ENCODE results near the gene RESF1.

The RESF1 gene

DNA sequence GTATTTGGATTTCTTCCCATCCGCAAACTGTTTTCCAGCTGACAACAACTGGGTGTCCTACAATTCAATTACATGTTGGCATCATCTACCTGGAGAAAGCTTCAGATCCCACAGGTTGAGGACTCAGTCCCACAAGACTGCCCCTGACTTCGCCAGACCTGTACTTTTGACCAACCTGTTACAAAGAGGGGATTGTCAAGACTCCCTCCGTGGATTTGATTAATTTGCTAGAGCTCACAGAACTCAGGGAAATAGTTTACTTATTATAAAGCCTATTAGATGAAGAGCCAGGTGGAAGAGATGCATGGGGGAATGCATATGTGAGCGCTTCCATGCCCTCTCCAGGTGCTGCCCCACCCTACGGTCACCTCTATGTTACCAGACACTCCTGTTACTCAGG lies 14.6 kb downstream of the RESF1 start:
- intact Hi-C loops (cut with micrococcal nuclease) = no loop called here
- H3K4me1 Mint-ChIP-seq (ENCODE audit: low read depth) = peaks cover 8% of the 10 kb centered on the region
- H3K27ac Mint-ChIP-seq = no peak overlapping the region
- H3K9me3 Mint-ChIP-seq = peaks cover 48% of the 10 kb centered on the region
- H3K36me3 Mint-ChIP-seq (ENCODE audit: low read depth) = peaks cover 99% of the 10 kb centered on the region
- no peak overlapping the region for H3K4me3 Mint-ChIP-seq
- no peaks in the 10 kb centered on the region for H3K27me3 Mint-ChIP-seq

DNA sequence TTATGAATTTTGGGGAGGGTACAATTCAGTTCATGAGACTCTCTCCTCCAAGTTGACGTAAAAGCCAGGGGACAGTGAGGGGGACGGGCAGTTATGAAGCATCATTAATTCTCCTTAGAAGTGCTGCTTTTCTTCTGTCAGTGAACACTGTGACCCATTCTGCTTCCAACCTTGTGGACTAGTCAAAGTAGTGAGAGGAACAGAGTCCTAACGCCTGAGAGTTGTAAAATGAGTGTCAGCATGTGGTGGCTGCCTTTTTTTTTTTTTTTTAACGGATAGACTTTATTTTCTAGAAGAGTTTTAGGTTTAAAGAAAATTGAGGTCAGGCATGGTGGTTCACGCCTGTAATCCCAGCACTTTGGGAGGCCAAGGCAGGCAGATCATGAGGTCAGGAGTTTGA lies 15.5 kb downstream of the RESF1 start:
- H3K27me3 Mint-ChIP-seq = no peaks in the 10 kb centered on the region
- H3K4me1 Mint-ChIP-seq (ENCODE audit: low read depth) = peaks cover under 1% of the 10 kb centered on the region
- no peak overlapping the region for H3K4me3 Mint-ChIP-seq
- H3K27ac Mint-ChIP-seq = no peak overlapping the region
- peaks cover 55% of the 10 kb centered on the region for H3K9me3 Mint-ChIP-seq
- H3K36me3 Mint-ChIP-seq (ENCODE audit: low read depth) = peaks cover 99% of the 10 kb centered on the region
- intact Hi-C loops (cut with micrococcal nuclease) = no loop called here

DNA sequence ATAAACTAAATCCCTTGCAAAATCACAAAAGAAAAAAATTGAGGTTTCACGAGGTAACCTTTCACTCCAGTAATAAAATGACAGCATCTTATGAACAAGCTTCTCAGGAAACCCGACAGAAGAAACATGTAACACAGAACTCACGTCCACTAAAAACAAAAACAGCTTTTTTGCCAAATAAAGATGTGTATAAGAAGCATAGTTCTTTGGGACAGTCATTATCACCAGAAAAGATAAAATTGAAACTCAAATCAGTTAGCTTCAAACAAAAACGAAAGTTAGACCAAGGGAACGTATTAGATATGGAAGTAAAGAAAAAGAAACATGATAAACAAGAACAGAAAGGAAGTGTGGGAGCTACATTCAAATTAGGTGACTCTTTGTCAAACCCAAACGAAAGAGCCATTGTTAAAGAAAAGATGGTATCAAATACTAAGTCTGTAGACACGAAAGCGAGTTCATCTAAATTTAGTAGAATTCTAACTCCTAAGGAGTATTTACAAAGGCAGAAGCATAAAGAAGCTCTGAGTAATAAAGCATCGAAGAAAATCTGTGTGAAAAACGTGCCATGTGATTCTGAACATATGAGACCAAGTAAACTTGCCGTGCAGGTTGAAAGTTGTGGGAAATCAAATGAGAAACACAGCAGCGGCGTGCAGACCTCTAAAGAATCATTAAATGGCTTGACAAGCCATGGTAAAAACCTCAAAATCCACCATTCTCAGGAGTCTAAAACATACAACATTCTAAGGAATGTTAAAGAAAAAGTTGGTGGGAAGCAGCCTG lies 25.8 kb downstream of the RESF1 start:
- peaks cover 66% of the 10 kb centered on the region for H3K9me3 Mint-ChIP-seq

DNA sequence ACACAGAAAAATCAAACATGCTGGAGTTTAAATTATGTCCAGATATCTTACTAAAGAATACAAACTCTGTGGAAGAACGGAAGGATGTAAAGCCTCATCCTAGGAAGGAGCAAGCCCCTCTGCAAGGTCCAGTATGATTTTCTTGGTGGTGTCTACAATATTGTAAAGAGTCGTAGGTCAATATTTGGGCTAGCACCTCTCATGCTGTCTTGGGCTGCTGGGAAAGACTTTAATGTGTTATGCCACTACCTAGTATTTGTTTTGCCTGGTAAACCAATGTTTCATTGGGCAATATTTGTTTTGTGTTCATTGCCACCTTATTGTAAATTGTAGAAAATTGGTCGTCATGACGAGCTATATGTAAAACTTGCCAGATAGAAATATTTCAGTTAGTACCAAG lies 26.6 kb downstream of the RESF1 start:
- Mint-ChIP-seq H3K27me3 (no peaks in the 10 kb centered on the region), H3K27ac (no peak overlapping the region), H3K4me1 (ENCODE audit: low read depth) (peaks cover 6% of the 10 kb centered on the region), H3K36me3 (ENCODE audit: low read depth) (peaks cover 96% of the 10 kb centered on the region), H3K4me3 (no peak overlapping the region), H3K9me3 (peaks cover 63% of the 10 kb centered on the region)
- intact Hi-C loops (cut with micrococcal nuclease) = no loop called here

More for the DNA sequence above, 25.8 kb downstream of the RESF1 start:
- Mint-ChIP-seq H3K27me3 (no peaks in the 10 kb centered on the region), H3K36me3 (ENCODE audit: low read depth) (peaks cover 96% of the 10 kb centered on the region), H3K4me3 (no peak overlapping the region), H3K4me1 (ENCODE audit: low read depth) (peaks cover 6% of the 10 kb centered on the region), H3K27ac (no peak overlapping the region)
- intact Hi-C loops (cut with micrococcal nuclease) = no loop called here

DNA sequence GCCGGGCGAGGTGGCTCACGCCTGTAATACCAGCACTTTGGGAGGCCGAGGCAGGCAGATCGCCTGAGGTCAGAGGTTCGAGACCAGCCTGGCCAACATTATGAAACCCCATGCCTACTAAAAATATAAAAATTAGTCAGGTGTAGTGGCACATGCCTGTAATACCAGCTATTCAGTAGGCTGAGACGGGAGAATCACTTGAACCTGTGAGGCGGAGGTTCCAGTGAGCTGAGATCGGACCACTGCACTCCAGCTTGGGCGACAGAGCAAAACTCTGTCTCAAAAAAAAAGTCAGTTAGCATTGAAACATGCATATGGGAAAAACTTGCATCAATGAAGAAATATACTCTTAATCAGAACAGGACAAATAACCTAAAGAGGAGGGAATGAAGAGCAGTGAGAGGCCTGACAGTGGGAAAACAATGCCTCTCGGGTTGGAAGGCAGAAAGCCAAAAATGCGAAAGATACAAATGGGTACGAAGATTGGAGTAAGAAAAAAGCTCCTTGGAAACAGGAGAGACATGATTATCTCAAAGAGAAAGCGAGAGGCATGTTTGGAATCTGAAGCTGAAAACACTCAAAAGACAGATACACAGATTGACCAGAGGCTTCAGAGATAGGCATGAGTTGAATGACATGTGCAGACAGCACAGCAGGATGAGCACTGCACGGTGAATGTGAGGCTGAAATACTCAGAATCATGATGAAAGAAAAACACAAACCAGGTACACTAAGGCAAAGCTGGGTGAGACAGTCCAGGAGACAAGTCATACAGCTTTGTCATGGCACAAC lies 30.6 kb downstream of the RESF1 start:
- intact Hi-C loops (cut with micrococcal nuclease) = no loop called here
- Mint-ChIP-seq H3K4me1 (ENCODE audit: low read depth) (peaks cover 4% of the 10 kb centered on the region), H3K27ac (no peak overlapping the region), H3K9me3 (peaks cover 28% of the 10 kb centered on the region), H3K36me3 (ENCODE audit: low read depth) (peaks cover 96% of the 10 kb centered on the region), H3K4me3 (no peak overlapping the region), H3K27me3 (no peaks in the 10 kb centered on the region)

DNA sequence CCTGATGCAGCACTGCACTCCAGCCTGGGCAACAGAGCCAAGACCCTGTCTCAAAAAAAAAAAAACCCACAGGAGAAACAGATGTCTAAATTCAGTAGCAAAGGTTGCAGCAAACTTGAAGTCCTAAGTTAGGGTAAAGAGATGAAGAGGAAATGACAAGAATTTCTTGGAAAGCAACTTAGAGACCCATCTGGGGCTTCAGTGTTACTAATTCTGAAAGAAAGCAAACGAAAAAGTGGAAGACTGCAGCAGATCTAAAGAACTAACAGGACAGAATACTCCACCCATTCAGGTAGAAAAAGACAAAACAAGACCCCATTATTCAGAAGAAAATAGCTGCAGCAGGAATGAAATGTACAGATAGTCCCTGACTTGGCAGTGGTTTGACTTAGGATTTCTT lies 31.9 kb downstream of the RESF1 start:
- Mint-ChIP-seq H3K36me3 (ENCODE audit: low read depth) (peaks cover 96% of the 10 kb centered on the region), H3K4me3 (no peak overlapping the region), H3K27ac (no peak overlapping the region), H3K27me3 (no peaks in the 10 kb centered on the region), H3K4me1 (ENCODE audit: low read depth) (no peaks in the 10 kb centered on the region), H3K9me3 (peaks cover 14% of the 10 kb centered on the region)
- intact Hi-C loops (cut with micrococcal nuclease) = no loop called here

DNA sequence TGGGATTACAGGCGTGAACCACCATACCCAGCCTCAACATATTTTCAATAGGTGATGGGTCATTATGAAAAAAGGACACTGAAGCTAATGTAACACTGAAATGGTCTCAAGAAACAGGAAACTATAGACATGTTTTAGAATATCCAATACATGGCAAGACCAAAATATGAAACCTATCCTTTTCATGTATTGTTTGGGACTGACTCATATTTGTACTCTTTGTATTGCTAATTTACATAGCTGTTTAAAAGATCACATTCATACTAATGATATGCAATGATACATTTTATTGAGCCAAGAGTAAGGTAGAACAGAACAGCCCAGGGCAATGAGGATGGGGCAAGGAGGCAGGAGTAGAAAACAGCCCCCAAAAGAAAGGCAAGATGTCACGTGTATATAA lies 32.6 kb downstream of the RESF1 start:
- no peaks in the 10 kb centered on the region for H3K27me3 Mint-ChIP-seq
- H3K9me3 Mint-ChIP-seq = peaks cover 7% of the 10 kb centered on the region
- intact Hi-C loops (cut with micrococcal nuclease) = no loop called here
- H3K36me3 Mint-ChIP-seq (ENCODE audit: low read depth) = peaks cover 95% of the 10 kb centered on the region
- H3K4me3 Mint-ChIP-seq = no peak overlapping the region
- H3K4me1 Mint-ChIP-seq (ENCODE audit: low read depth) = no peaks in the 10 kb centered on the region
- no peak overlapping the region for H3K27ac Mint-ChIP-seq

DNA sequence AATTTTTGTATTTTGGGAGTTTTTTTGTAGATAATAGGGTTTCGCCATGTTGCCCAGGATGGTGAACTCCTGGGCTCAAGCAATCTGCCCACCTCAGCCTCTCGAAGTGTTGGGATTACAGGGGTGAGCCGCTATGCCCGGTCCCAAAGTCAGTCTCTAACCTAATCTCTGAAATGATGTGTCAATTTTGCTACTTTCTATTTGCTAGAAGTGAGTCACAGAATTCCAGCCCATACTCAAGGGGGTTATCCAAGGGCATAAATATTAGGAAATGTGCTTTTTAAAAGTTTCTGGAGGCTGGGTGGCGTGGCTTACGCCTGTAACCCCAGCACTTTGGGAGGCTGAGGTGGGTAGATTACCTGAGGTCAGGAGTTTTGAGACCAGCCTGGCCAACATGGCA lies 40.5 kb downstream of the RESF1 start:
- Mint-ChIP-seq H3K27ac (no peak overlapping the region), H3K4me1 (ENCODE audit: low read depth) (no peaks in the 10 kb centered on the region), H3K4me3 (no peak overlapping the region), H3K36me3 (ENCODE audit: low read depth) (peaks cover 71% of the 10 kb centered on the region), H3K27me3 (no peaks in the 10 kb centered on the region), H3K9me3 (no peaks in the 10 kb centered on the region)
- intact Hi-C loops (cut with micrococcal nuclease) = no loop called here

DNA sequence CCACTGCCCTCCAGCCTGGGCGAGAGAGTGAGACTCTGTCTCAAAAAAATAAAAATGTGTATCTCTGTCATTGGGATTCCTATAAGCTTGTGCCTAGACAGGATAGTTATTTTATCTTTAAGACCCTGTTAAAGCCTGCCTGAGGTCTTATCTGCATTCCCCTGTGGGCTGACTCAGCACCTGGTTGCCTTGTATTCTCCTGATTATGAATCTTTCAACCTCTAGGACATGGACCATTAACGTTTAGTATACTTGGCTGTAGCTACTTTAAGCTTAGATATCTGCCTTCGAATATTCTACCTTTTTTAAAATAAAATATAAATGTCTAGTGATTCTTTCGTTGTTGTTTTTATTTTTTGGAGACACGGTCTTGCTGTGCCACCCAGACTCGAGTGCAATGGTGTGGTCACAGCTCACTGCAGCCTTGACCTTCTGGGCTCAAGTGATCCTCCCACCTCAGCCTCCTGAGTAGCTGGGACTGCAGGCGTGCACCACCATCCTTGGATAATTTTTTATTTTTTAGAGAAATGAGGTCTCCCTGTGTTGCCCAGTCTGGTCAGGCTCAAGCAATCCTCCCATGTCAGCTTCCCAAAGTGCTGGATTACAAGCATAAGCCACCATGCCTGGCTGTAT lies 41.3 kb downstream of the RESF1 start:
- Mint-ChIP-seq H3K36me3 (ENCODE audit: low read depth) (peaks cover 63% of the 10 kb centered on the region), H3K4me3 (no peak overlapping the region), H3K9me3 (no peaks in the 10 kb centered on the region), H3K27ac (no peak overlapping the region), H3K4me1 (ENCODE audit: low read depth) (no peaks in the 10 kb centered on the region), H3K27me3 (no peaks in the 10 kb centered on the region)
- intact Hi-C loops (cut with micrococcal nuclease) = no loop called here

DNA sequence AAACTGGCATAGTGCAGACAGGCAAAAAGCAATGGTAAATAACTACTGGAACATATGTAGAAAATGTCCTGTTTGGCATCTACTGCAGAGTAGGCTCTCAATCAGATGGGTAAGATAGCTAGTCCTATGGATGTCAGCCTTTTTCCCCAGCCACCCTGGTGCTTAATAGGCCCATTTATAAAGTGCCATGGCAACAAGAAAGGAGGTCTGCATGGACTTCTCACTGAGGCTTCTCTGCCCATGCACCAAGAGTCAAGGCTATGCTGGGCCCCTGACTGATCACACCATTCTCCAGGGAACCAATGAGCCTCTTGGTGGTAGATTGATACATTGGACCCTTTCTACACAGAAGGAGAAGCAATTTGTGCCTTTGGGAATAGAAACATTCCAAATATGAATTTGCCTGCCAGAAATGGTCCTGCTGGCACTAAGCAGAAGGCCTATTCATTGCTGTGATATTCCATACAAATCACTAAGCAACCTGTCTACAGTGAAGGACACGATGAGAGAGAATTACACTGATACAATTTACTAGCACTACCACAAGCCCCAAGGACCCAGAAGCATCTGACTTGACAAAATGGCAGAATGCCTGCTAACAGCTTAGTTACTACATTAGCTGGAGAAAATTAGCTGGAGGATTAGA lies 43.8 kb downstream of the RESF1 start:
- no peak overlapping the region for H3K27ac Mint-ChIP-seq
- H3K4me3 Mint-ChIP-seq = no peak overlapping the region
- intact Hi-C loops (cut with micrococcal nuclease) = no loop called here
- no peaks in the 10 kb centered on the region for H3K27me3 Mint-ChIP-seq
- no peaks in the 10 kb centered on the region for H3K4me1 Mint-ChIP-seq (ENCODE audit: low read depth)
- no peaks in the 10 kb centered on the region for H3K9me3 Mint-ChIP-seq
- peaks cover 39% of the 10 kb centered on the region for H3K36me3 Mint-ChIP-seq (ENCODE audit: low read depth)

DNA sequence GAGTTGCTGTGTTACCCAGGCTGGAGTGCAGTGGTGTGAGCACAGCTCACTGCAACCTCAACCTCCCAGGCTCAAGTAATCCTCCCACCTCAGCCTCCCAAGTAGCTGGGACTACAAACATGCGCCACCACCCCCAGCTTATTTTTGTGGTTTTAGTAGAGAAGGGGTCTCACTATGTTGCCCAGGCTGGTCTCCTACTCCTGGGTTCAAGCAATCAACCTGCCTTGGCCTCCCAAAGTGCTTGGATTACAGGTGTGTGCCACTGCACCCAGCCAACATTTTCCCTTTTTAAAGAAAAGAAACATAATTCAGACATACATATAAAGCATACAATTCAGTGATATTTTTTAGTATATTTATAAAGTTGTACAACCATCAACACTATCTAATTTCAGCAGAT lies 44.4 kb downstream of the RESF1 start:
- intact Hi-C loops (cut with micrococcal nuclease) = no loop called here
- Mint-ChIP-seq H3K27ac (no peak overlapping the region), H3K27me3 (no peaks in the 10 kb centered on the region), H3K36me3 (ENCODE audit: low read depth) (peaks cover 33% of the 10 kb centered on the region), H3K4me3 (no peak overlapping the region), H3K4me1 (ENCODE audit: low read depth) (no peaks in the 10 kb centered on the region), H3K9me3 (no peaks in the 10 kb centered on the region)

DNA sequence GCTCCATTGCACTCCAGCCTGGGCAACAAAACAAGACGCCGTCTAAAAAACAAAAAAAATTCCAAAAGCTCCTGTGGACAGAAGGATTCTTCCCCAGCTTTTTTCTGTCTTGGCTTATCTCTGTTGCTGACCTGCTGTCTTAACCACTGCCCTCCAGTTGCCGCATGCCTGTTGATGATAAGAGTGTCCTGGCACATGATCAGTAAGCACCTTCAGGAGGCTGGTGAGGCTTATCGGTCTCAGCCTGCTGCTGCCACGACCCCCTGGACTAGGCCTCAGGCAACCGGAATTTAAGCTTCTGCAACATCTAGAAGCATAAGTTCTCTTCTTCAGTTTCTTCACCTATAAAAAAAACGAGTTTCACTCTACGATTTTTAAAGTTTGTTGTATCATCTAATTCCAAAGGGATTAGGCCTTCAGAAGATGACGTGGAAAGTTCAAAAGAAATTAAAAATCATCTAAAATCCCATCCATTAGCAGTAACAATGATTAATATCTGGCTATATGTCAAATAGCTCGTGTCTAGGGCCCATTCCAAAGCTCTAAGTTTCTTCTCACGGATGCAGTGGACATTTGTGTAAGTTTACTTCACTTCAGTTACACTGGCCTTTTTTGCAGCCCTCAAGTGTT lies 46.4 kb downstream of the RESF1 start:
- H3K27me3 Mint-ChIP-seq = no peaks in the 10 kb centered on the region
- H3K9me3 Mint-ChIP-seq = no peaks in the 10 kb centered on the region
- no peak overlapping the region for H3K4me3 Mint-ChIP-seq
- intact Hi-C loops (cut with micrococcal nuclease) = no loop called here
- no peaks in the 10 kb centered on the region for H3K4me1 Mint-ChIP-seq (ENCODE audit: low read depth)
- no peak overlapping the region for H3K27ac Mint-ChIP-seq
- peaks cover 14% of the 10 kb centered on the region for H3K36me3 Mint-ChIP-seq (ENCODE audit: low read depth)
